ENCODE measurements around the gene TMEM106B. TPM values are rescaled to one million over a fixed set of nuclear protein-coding genes. Genes with fewer than 3 reads are reported as not detected.
A peak's percentile ranks its signal among the peaks of the same experiment; 100 is the strongest.

TMEM106B gene
- polyA plus RNA-seq, 1 experiment, result 25.1 TPM

DNA sequence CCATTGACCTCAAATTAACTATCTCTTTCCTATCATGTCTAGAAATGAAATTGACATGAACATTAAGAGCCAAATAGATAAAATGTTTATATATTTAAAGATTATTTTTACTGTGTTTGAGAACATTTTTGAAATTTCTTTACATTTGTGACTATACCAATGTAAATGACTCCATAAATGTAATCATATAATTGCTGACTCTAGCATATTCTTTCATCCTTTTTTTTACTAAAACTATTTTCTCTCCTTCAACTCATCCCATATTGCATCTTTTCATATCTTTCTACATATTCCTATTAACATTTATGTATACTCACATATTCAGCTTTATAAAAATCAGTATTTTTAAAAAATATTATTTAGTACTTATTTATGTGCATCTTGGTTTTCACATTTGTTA is 16.9 kb downstream of the TMEM106B start:
- DNase-seq (ENCODE audit: low read depth), result no peak
- Histone ChIP-seq H3K36me3 (ENCODE audit: control insufficient read depth, insufficient read depth, low read length) (peaks cover 1% of the 10 kb centered on the region; the same call in 1 of the 2 replicates), H3K4me3 (ENCODE audit: low read depth, low read length) (no peak overlapping the region), H3K27me3 (ENCODE audit: control insufficient read depth, insufficient read depth, low read length) (no peaks in the 10 kb centered on the region)
- TF ChIP-seq CTCF (IDR thresholded peaks at IDR 0.05; ENCODE audit: insufficient read depth, low read depth, low read length), result no peak
- ChIA-PET POLR2A (no interaction called here), CTCF (no interaction called here)

DNA sequence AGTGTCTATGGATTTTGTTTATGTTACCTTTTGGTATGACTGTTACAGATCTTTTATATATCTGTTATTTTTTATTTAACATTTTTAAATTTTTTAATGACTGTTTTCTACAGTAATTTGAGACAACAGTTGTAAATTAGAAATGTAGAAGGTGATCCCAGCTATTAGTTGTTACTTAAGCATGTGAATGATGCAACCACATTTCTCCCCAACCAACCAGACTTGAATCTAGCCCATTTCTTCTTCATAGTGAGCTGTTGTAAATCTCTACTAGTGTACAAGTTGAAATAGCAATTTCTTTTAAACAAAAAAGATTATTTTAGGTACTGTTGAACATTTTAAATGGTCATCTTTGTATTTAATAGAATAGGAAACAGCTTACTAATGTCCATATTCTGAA is 18.0 kb downstream of the TMEM106B start:
- ChIA-PET CTCF (interaction anchor here (0.7 kb wide), 1 partner anchor 12 kb away, joined by 3 read pairs; no protein-coding TSS in a partner anchor), POLR2A (no interaction called here)
- H3K36me3 ChIP-seq (ENCODE audit: control insufficient read depth, insufficient read depth, low read length), result peaks cover 1% of the 10 kb centered on the region; the same call in 1 of the 2 replicates
- TF ChIP-seq CTCF (IDR thresholded peaks at IDR 0.05; ENCODE audit: insufficient read depth, low read depth, low read length), result no peak
- H3K27me3 ChIP-seq (ENCODE audit: control insufficient read depth, insufficient read depth, low read length), result no peaks in the 10 kb centered on the region
- no peak overlapping the region for H3K4me3 ChIP-seq (ENCODE audit: low read depth, low read length)
- peak; percentile 19 for DNase-seq (ENCODE audit: low read depth)

- ChIA-PET CTCF (no interaction called here), POLR2A (no interaction called here)
- peaks cover 1% of the 10 kb centered on the region; the same call in 1 of the 2 replicates for H3K36me3 ChIP-seq (ENCODE audit: control insufficient read depth, insufficient read depth, low read length)
- no peak overlapping the region for H3K4me3 ChIP-seq (ENCODE audit: low read depth, low read length)
- no peak for DNase-seq (ENCODE audit: low read depth)
- TF ChIP-seq CTCF (IDR thresholded peaks at IDR 0.05; ENCODE audit: insufficient read depth, low read depth, low read length), result no peak
- no peaks in the 10 kb centered on the region for H3K27me3 ChIP-seq (ENCODE audit: control insufficient read depth, insufficient read depth, low read length)
Observed at GRCh38 chr7:12231097-12231496, 20.0 kb downstream of the TMEM106B start.

- ChIA-PET CTCF (no interaction called here), POLR2A (no interaction called here)
- no peaks in the 10 kb centered on the region for H3K27me3 ChIP-seq (ENCODE audit: control insufficient read depth, insufficient read depth, low read length)
- peaks cover 1% of the 10 kb centered on the region; the same call in 1 of the 2 replicates for H3K36me3 ChIP-seq (ENCODE audit: control insufficient read depth, insufficient read depth, low read length)
- no peak for TF ChIP-seq CTCF (IDR thresholded peaks at IDR 0.05; ENCODE audit: insufficient read depth, low read depth, low read length)
- DNase-seq (ENCODE audit: low read depth), result no peak
- no peak overlapping the region for H3K4me3 ChIP-seq (ENCODE audit: low read depth, low read length)
Observed at GRCh38 chr7:12233175-12233574, 22.1 kb downstream of the TMEM106B start.

DNA sequence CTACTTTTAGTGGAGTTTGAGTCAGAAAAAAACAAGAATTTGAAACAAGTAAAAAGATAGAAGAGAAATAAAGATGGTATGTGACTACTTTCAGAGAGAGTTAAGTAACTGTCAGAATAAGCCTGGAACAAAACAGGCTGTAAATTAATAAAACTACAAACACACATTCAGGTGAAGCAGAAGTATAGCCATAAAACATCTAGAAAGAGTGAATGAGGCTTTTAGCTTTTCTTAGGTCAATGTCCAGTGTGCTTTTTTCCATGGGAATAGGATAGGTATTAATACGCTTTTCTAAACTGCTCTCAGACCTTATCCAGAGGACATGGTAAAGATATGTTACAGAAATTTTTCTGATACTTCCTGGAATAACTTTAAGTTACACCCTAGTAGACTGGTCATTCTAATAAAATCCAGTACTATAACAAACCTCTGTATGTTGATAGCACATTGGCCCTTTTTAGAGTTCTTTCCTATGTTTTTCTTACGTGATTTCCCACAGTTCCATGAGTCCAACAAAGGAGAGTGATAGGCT is 23.3 kb downstream of the TMEM106B start:
- ChIA-PET POLR2A (no interaction called here), CTCF (no interaction called here)
- Histone ChIP-seq H3K36me3 (ENCODE audit: control insufficient read depth, insufficient read depth, low read length) (peaks cover 1% of the 10 kb centered on the region; the same call in 1 of the 2 replicates), H3K4me3 (ENCODE audit: low read depth, low read length) (no peak overlapping the region), H3K27me3 (ENCODE audit: control insufficient read depth, insufficient read depth, low read length) (no peaks in the 10 kb centered on the region)
- DNase-seq (ENCODE audit: low read depth), result no peak
- no peak for TF ChIP-seq CTCF (IDR thresholded peaks at IDR 0.05; ENCODE audit: insufficient read depth, low read depth, low read length)

All from BJ (cell line).